ENCODE measurements around the gene COL18A1. TPM values are rescaled to one million over a fixed set of nuclear protein-coding genes. Genes with fewer than 3 reads are reported as not detected.

COL18A1 gene
- total RNA-seq, 1 experiment from 2014 or later: 170 TPM

DNA sequence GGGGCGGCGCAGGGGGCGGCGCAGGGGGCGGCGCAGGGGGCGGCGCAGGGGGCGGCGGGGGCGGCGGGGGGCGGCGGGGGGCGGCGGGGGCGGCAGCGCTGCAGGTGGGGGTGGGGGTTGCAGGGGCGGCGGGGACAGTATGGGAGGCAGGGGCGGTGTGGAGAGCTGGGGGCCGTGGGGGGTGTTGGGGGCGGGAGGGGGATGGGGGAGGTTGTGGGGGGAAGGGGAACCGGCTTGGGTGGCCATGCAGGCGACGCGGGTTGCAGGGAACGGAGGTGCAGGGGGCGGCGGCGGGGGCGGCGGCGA lies 150.2 kb downstream of the COL18A1 start:
- POLR2A ChIA-PET: interaction anchor here (0.6 to 1.4 kb wide), 3 partner anchors 8 to 542 kb away, joined by 3 to 4 read pairs (median 3); no protein-coding TSS in a partner anchor

DNA sequence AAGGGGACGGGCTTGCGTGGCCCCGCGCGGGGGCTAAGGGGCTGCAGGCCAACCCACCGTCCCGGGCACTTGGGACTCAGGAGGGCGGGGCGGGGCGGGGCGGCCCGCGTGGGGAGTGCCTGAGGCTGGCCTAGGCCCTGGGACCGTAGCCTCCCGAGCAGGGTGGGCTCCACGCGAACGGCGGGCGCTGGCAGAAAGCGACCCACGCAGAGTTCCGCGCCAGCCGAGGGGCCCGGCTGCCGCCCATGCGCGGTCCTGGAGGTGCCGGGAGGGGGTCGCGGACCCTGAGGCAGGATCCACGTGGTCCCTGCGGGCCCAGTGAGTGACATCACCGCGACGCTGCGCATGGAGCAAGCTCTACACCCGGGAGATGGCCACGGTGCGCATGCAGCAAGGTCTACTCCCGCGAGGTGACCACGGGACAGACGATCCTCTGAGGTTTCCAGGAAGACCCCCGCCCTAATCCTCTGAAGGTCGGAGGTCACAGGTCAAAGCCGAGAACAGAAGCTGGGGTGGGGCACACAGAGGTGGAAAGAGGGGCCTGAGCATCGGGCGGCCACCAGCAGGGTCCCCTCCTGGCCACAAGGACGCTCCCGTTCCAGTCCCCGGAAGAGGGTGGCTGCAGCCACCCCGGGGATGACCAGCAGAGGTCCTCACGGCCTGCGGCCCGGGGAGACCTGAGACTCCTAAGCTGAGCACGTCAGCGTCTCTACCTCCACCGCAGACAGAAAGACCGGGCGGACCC lies 150.8 kb downstream of the COL18A1 start:
- peak; percentile 93 for DNase-seq
- Histone ChIP-seq H3K9me3 (no peaks in the 10 kb centered on the region), H3K4me3 (ENCODE audit: low read depth, low read length) (peak overlapping the region; percentile 57), H3K36me3 (ENCODE audit: control insufficient read depth, insufficient read depth, low read length) (no peaks in the 10 kb centered on the region), H3K27me3 (replicated peaks; ENCODE audit: control insufficient read depth, insufficient read depth, low read length) (no peaks in the 10 kb centered on the region), H3K4me1 (peaks cover 6% of the 10 kb centered on the region)
- Mint-ChIP-seq H3K27me3 (ENCODE audit: insufficient read depth, unreplicated experiment) (peaks cover 3% of the 10 kb centered on the region), H3K9me3 (ENCODE audit: unreplicated experiment) (no peaks in the 10 kb centered on the region), H3K4me1 (ENCODE audit: low read depth, unreplicated experiment) (peaks cover 9% of the 10 kb centered on the region), H3K36me3 (ENCODE audit: insufficient read depth, unreplicated experiment) (no peaks in the 10 kb centered on the region), H3K27ac (ENCODE audit: unreplicated experiment) (peak overlapping the region; percentile 88), H3K4me3 (ENCODE audit: unreplicated experiment) (peak overlapping the region; percentile 86)
- intact Hi-C loops (cut with micrococcal nuclease; ENCODE audit: unreplicated experiment): loop anchor here (1.0 kb wide), 2 partner anchors 41 to 265 kb away; no protein-coding TSS in a partner anchor
- POLR2A ChIA-PET: interaction anchor here (0.6 to 1.4 kb wide), 6 partner anchors 8 to 624 kb away, joined by 3 to 7 read pairs (median 4); no protein-coding TSS in a partner anchor
- BruUV-seq (replicated peaks): TSS peak; percentile 88
- TF ChIP-seq, protein P1, sequence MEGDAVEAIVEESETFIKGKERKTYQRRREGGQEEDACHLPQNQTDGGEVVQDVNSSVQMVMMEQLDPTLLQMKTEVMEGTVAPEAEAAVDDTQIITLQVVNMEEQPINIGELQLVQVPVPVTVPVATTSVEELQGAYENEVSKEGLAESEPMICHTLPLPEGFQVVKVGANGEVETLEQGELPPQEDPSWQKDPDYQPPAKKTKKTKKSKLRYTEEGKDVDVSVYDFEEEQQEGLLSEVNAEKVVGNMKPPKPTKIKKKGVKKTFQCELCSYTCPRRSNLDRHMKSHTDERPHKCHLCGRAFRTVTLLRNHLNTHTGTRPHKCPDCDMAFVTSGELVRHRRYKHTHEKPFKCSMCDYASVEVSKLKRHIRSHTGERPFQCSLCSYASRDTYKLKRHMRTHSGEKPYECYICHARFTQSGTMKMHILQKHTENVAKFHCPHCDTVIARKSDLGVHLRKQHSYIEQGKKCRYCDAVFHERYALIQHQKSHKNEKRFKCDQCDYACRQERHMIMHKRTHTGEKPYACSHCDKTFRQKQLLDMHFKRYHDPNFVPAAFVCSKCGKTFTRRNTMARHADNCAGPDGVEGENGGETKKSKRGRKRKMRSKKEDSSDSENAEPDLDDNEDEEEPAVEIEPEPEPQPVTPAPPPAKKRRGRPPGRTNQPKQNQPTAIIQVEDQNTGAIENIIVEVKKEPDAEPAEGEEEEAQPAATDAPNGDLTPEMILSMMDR (IDR thresholded peaks at IDR 0.05; ENCODE audit: insufficient read depth in 1 of 2, low read depth in 1 of 2, low read length in 1 of 2, severe bottlenecking in 1 of 2, unreplicated experiment in 1 of 2): peak; percentile 91 to 98
- CTCF ChIA-PET: interaction anchor here (0.6 to 1.6 kb wide), 36 partner anchors 8 to 688 kb away, joined by 3 to 52 read pairs (median 4); no protein-coding TSS in a partner anchor

More for the DNA sequence above, 150.2 kb downstream of the COL18A1 start:
- Histone ChIP-seq H3K4me1 (peaks cover 6% of the 10 kb centered on the region), H3K36me3 (ENCODE audit: control insufficient read depth, insufficient read depth, low read length) (no peaks in the 10 kb centered on the region), H3K27me3 (replicated peaks; ENCODE audit: control insufficient read depth, insufficient read depth, low read length) (no peaks in the 10 kb centered on the region), H3K9me3 (no peaks in the 10 kb centered on the region), H3K4me3 (ENCODE audit: low read depth, low read length) (peak overlapping the region; percentile 57)
- BruUV-seq (replicated peaks): no TSS peak
- Mint-ChIP-seq H3K27ac (ENCODE audit: unreplicated experiment) (no peak overlapping the region), H3K36me3 (ENCODE audit: insufficient read depth, unreplicated experiment) (no peaks in the 10 kb centered on the region), H3K4me3 (ENCODE audit: unreplicated experiment) (peak overlapping the region; percentile 86), H3K4me1 (ENCODE audit: low read depth, unreplicated experiment) (peaks cover 9% of the 10 kb centered on the region), H3K9me3 (ENCODE audit: unreplicated experiment) (no peaks in the 10 kb centered on the region), H3K27me3 (ENCODE audit: insufficient read depth, unreplicated experiment) (peaks cover under 1% of the 10 kb centered on the region)
- DNase-seq: no peak
- CTCF ChIA-PET: interaction anchor here (0.8 to 1.6 kb wide), 10 partner anchors 13 to 482 kb away, joined by 3 to 52 read pairs (median 6); no protein-coding TSS in a partner anchor
- intact Hi-C loops (cut with micrococcal nuclease; ENCODE audit: unreplicated experiment): no loop called here
- TF ChIP-seq, protein P1 (IDR thresholded peaks at IDR 0.05; ENCODE audit: insufficient read depth in 1 of 2, low read depth in 1 of 2, low read length in 1 of 2, severe bottlenecking in 1 of 2, unreplicated experiment in 1 of 2): no peak

- Histone ChIP-seq H3K4me3 (ENCODE audit: low read depth, low read length) (peak overlapping the region; percentile 23), H3K9me3 (no peaks in the 10 kb centered on the region), H3K4me1 (peaks cover 6% of the 10 kb centered on the region), H3K36me3 (ENCODE audit: control insufficient read depth, insufficient read depth, low read length) (no peaks in the 10 kb centered on the region), H3K27me3 (replicated peaks; ENCODE audit: control insufficient read depth, insufficient read depth, low read length) (no peaks in the 10 kb centered on the region)
- ChIA-PET POLR2A (interaction anchor here (0.6 to 1.4 kb wide), 7 partner anchors 9 to 624 kb away, joined by 3 to 8 read pairs (median 4); partner anchors contain the start of gene POFUT2), CTCF (interaction anchor here (0.6 to 1.6 kb wide), 35 partner anchors 8 to 687 kb away, joined by 3 to 52 read pairs (median 4); no protein-coding TSS in a partner anchor)
- H3K36me3 Mint-ChIP-seq (ENCODE audit: insufficient read depth, unreplicated experiment): no peaks in the 10 kb centered on the region
- TF ChIP-seq, protein P1 (IDR thresholded peaks at IDR 0.05; ENCODE audit: insufficient read depth in 1 of 2, low read depth in 1 of 2, low read length in 1 of 2, severe bottlenecking in 1 of 2, unreplicated experiment in 1 of 2): no peak
- H3K9me3 Mint-ChIP-seq (ENCODE audit: unreplicated experiment): no peaks in the 10 kb centered on the region
- peaks cover 4% of the 10 kb centered on the region for H3K4me1 Mint-ChIP-seq (ENCODE audit: low read depth, unreplicated experiment)
- H3K27me3 Mint-ChIP-seq (ENCODE audit: insufficient read depth, unreplicated experiment): peaks cover 3% of the 10 kb centered on the region
- H3K27ac Mint-ChIP-seq (ENCODE audit: unreplicated experiment): peak overlapping the region; percentile 88
- DNase-seq: no peak
- no TSS peak for BruUV-seq (replicated peaks)
- intact Hi-C loops (cut with micrococcal nuclease; ENCODE audit: unreplicated experiment): loop anchor here (1.0 kb wide), 2 partner anchors 40 to 264 kb away; no protein-coding TSS in a partner anchor
- H3K4me3 Mint-ChIP-seq (ENCODE audit: unreplicated experiment): peak overlapping the region; percentile 86
These were observed 151.3 kb downstream of the COL18A1 start for GRCh38 chr21:45556302-45556644.

All from Caco-2 (cell line).